ENCODE data around the gene ALG1. TPM values are rescaled to one million over a fixed set of nuclear protein-coding genes. Genes with fewer than 3 reads are reported as not detected.
"Not testable (repeated sequence)": the region's sequence is repeated elsewhere in the genome, so short reads cannot be mapped to it uniquely, and the experiment has no call there.

ALG1 gene
- polyA plus RNA-seq, 1 donor from 2014 or later: 13.9 TPM

- not testable (repeated sequence) for H3K9ac ChIP-seq (ENCODE audit: low read length); H3K4me3 ChIP-seq (ENCODE audit: low read length); H3K27me3 ChIP-seq (ENCODE audit: insufficient read depth, low read depth, low read length); H4K20me1 ChIP-seq (ENCODE audit: insufficient read depth); H3K79me2 ChIP-seq (replicated peaks; ENCODE audit: insufficient read depth, low read length); H3K9me2 ChIP-seq (ENCODE audit: insufficient read depth, low read length); H3K27ac ChIP-seq (ENCODE audit: low read length); H2AFZ ChIP-seq (ENCODE audit: low read depth, low read length); H3K36me3 ChIP-seq (ENCODE audit: insufficient read depth, low read length); H3F3A ChIP-seq (ENCODE audit: insufficient read depth, low read length, poor library complexity, severe bottlenecking); H3K9me3 ChIP-seq (ENCODE audit: low read length); H3K4me2 ChIP-seq (ENCODE audit: low read length)
These were observed 45.2 kb downstream of the ALG1 start for GRCh38 chr16:5116780-5117295.

GRCh38 chr16:5117300-5118087 lies 45.9 kb downstream of the ALG1 start:
- H3K9me3 ChIP-seq (ENCODE audit: low read length); H3K36me3 ChIP-seq (ENCODE audit: insufficient read depth, low read length); H3F3A ChIP-seq (ENCODE audit: insufficient read depth, low read length, poor library complexity, severe bottlenecking); H2AFZ ChIP-seq (ENCODE audit: low read depth, low read length); H3K9ac ChIP-seq (ENCODE audit: low read length); H3K4me3 ChIP-seq (ENCODE audit: low read length); H3K9me2 ChIP-seq (ENCODE audit: insufficient read depth, low read length); H3K27ac ChIP-seq (ENCODE audit: low read length); H4K20me1 ChIP-seq (ENCODE audit: insufficient read depth); H3K27me3 ChIP-seq (ENCODE audit: insufficient read depth, low read depth, low read length); H3K79me2 ChIP-seq (replicated peaks; ENCODE audit: insufficient read depth, low read length); H3K4me2 ChIP-seq (ENCODE audit: low read length): not testable (repeated sequence)

GRCh38 chr16:5131467-5132004 lies 59.9 kb downstream of the ALG1 start:
- not testable (repeated sequence) for H3F3A ChIP-seq (ENCODE audit: insufficient read depth, low read length, poor library complexity, severe bottlenecking); H3K4me2 ChIP-seq (ENCODE audit: low read length); H3K36me3 ChIP-seq (ENCODE audit: insufficient read depth, low read length); H3K79me2 ChIP-seq (replicated peaks; ENCODE audit: insufficient read depth, low read length); H2AFZ ChIP-seq (ENCODE audit: low read depth, low read length); H4K20me1 ChIP-seq (ENCODE audit: insufficient read depth); H3K4me3 ChIP-seq (ENCODE audit: low read length); H3K9me3 ChIP-seq (ENCODE audit: low read length); H3K27me3 ChIP-seq (ENCODE audit: insufficient read depth, low read depth, low read length); H3K9me2 ChIP-seq (ENCODE audit: insufficient read depth, low read length); H3K27ac ChIP-seq (ENCODE audit: low read length); H3K9ac ChIP-seq (ENCODE audit: low read length)

GRCh38 chr16:5132915-5133600 lies 61.4 kb downstream of the ALG1 start:
- H3F3A ChIP-seq (ENCODE audit: insufficient read depth, low read length, poor library complexity, severe bottlenecking); H3K36me3 ChIP-seq (ENCODE audit: insufficient read depth, low read length); H3K79me2 ChIP-seq (replicated peaks; ENCODE audit: insufficient read depth, low read length); H3K4me2 ChIP-seq (ENCODE audit: low read length); H3K9me3 ChIP-seq (ENCODE audit: low read length); H3K9ac ChIP-seq (ENCODE audit: low read length); H2AFZ ChIP-seq (ENCODE audit: low read depth, low read length); H4K20me1 ChIP-seq (ENCODE audit: insufficient read depth); H3K4me3 ChIP-seq (ENCODE audit: low read length); H3K27ac ChIP-seq (ENCODE audit: low read length); H3K9me2 ChIP-seq (ENCODE audit: insufficient read depth, low read length); H3K27me3 ChIP-seq (ENCODE audit: insufficient read depth, low read depth, low read length): not testable (repeated sequence)

- not testable (repeated sequence) for H3K4me3 ChIP-seq (ENCODE audit: low read length); H3K79me2 ChIP-seq (replicated peaks; ENCODE audit: insufficient read depth, low read length); H3K27me3 ChIP-seq (ENCODE audit: insufficient read depth, low read depth, low read length); H4K20me1 ChIP-seq (ENCODE audit: insufficient read depth); H2AFZ ChIP-seq (ENCODE audit: low read depth, low read length); H3F3A ChIP-seq (ENCODE audit: insufficient read depth, low read length, poor library complexity, severe bottlenecking); H3K9me3 ChIP-seq (ENCODE audit: low read length); H3K9me2 ChIP-seq (ENCODE audit: insufficient read depth, low read length); H3K9ac ChIP-seq (ENCODE audit: low read length); H3K36me3 ChIP-seq (ENCODE audit: insufficient read depth, low read length); H3K4me2 ChIP-seq (ENCODE audit: low read length); H3K27ac ChIP-seq (ENCODE audit: low read length)
These were observed 63.3 kb downstream of the ALG1 start for GRCh38 chr16:5134739-5135452.

Other genes with a start within 250 kb of the ALG1 start
- gene GLYR1, start 224.6 kb upstream of the ALG1 start, polyA plus RNA-seq: 78.6 and 87.6 TPM in 2 replicates
- 17.1 and 18.5 TPM in 2 replicates for gene UBN1, start 224.4 kb upstream of the ALG1 start, polyA plus RNA-seq
- 0.66 and 0.81 TPM in 2 replicates for gene PPL, start 134.7 kb upstream of the ALG1 start, polyA plus RNA-seq
- gene SEC14L5, start 113.5 kb upstream of the ALG1 start, polyA plus RNA-seq: 0.43 and 0.50 TPM in 2 replicates
- 33.1 and 36.6 TPM in 2 replicates for gene NAGPA, start 37.9 kb upstream of the ALG1 start, polyA plus RNA-seq
- not detected in 2 replicates for gene C16orf89, start 5.9 kb upstream of the ALG1 start, polyA plus RNA-seq
- gene EEF2KMT, start 26.0 kb downstream of the ALG1 start, polyA plus RNA-seq: 4.6 and 6.3 TPM in 2 replicates

Data from neural cell (in vitro differentiated cells).